Endodermal cell (in vitro differentiated cells): ENCODE results near the gene SIRT7. TPM values are rescaled to one million over a fixed set of nuclear protein-coding genes. Genes with fewer than 3 reads are reported as not detected.
"Not testable (repeated sequence)": the region's sequence is repeated elsewhere in the genome, so short reads cannot be mapped to it uniquely, and the experiment has no call there.

Source experiments
- DNase-seq: peaks from one replicate; pipeline ENCODE4 v3.0.0-alpha.2; 2017
- H3K27ac ChIP-seq: 2 replicates; pipeline ENCODE4 v1.5.1; 2013; ENCODE audit warnings: mild to moderate bottlenecking, low read depth, low read length, moderate library complexity
- H3K27me3 ChIP-seq: 2 replicates; pipeline ENCODE4 v1.6.1; 2013; ENCODE audit warnings: mild to moderate bottlenecking, low read length, moderate library complexity; ENCODE audit not compliant: insufficient read depth, control insufficient read depth, poor library complexity, severe bottlenecking
- H3K36me3 ChIP-seq: 2 replicates; pipeline ENCODE4 v1.7.0; 2013; ENCODE audit warnings: mild to moderate bottlenecking, low read length, moderate library complexity; ENCODE audit not compliant: control insufficient read depth, insufficient read depth
- H3K4me1 ChIP-seq: one replicate; pipeline ENCODE4 v1.7.0; 2013; ENCODE audit warnings: low read length; ENCODE audit not compliant: control insufficient read depth, insufficient read depth
- H3K4me3 ChIP-seq: 2 replicates; pipeline ENCODE4 v1.5.1; 2013; ENCODE audit warnings: mild to moderate bottlenecking, low read length, moderate library complexity
- H3K9ac ChIP-seq: 2 replicates; pipeline ENCODE4 v1.6.1; 2013; ENCODE audit warnings: mild to moderate bottlenecking, low read length, moderate library complexity; ENCODE audit not compliant: poor library complexity, severe bottlenecking; ENCODE audit errors: extremely low read depth
- H3K9me3 ChIP-seq: 2 replicates; pipeline ENCODE4 v1.6.1; 2013; ENCODE audit warnings: mild to moderate bottlenecking, low read length, moderate library complexity; ENCODE audit not compliant: control insufficient read depth
- H3K27ac Mint-ChIP-seq: 2 replicates; pipeline ENCODE4 v1.8.0; 2020; ENCODE audit warnings: mixed read lengths
- H3K27me3 Mint-ChIP-seq: 2 replicates; pipeline ENCODE4 v1.8.0; 2021; ENCODE audit warnings: mild to moderate bottlenecking, mixed read lengths; ENCODE audit not compliant: insufficient read depth
- H3K36me3 Mint-ChIP-seq: 2 replicates; pipeline ENCODE4 v1.8.0; 2020; ENCODE audit warnings: low read depth, mixed read lengths
- H3K4me1 Mint-ChIP-seq: 2 replicates; pipeline ENCODE4 v1.8.0; 2020; ENCODE audit warnings: mixed read lengths
- H3K4me3 Mint-ChIP-seq: 2 replicates; pipeline ENCODE4 v1.8.0; 2020; ENCODE audit warnings: mild to moderate bottlenecking, moderate library complexity, mixed read lengths
- H3K9me3 Mint-ChIP-seq: 2 replicates; pipeline ENCODE4 v1.8.0; 2020; ENCODE audit warnings: mild to moderate bottlenecking, mixed read lengths
- WGBS, 2 experiments: methylation state at CpG; one replicate each; pipeline versions ENCODE4 v1.1.5 to v1.1.7; 2013; ENCODE audit warnings: missing lambda C conversion rate in 2 of 2, mixed read lengths in 1 of 2; ENCODE audit not compliant: insufficient coverage in 1 of 2, insufficient read length in 1 of 2; 5-methylcytosine and 5-hydroxymethylcytosine counted together
- total RNA-seq, 2 donors: library from RNA; stranded (reverse); fragmentation: NEBNext Ultra II Directional in 1 of 2; extraction: Animal tissue kit (Norgen Biotek cat#: 25700) in 1 of 2; gene quantifications; 2 replicates in 1 of 2; 3 replicates in 1 of 2; pipeline ENCODE4 v1.2.1, GENCODE V29; 2021
- TF ChIP-seq, protein P1 (sequence below): fragments of 200-600 bp; sonication (generic); conservative IDR thresholded peaks from 2 replicates; pipeline ENCODE4 v1.5.0; 2021; ENCODE audit warnings: antibody characterized with exemption, mild to moderate bottlenecking

Gene SIRT7
- total RNA-seq, 2 donors from 2014 or later, result 21.8 to 22.1 TPM

DNA sequence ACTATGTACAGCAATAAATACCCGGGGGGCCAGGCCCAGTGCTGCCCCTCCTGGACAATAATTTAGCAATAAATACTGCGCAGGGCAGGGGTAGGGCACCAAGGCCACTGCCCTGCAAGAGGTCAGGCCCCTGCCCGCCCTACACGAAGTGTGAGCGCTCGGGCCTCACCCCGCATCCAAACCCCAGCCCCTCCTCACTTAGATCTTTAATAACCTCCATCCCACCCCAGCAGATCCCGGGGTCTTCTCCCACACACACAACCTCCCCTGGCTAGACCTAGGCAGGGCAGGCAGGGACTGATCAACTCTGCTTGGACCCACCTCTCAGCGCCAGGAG lies 325 bp upstream of the SIRT7 start:
- H3K27me3 ChIP-seq, H3K9me3 Mint-ChIP-seq, H3K4me1 ChIP-seq, H3K27me3 Mint-ChIP-seq, H3K9ac ChIP-seq, H3K9me3 ChIP-seq, H3K4me3 ChIP-seq, H3K27ac ChIP-seq, DNase-seq: not testable (repeated sequence)
- TF ChIP-seq, protein P1, sequence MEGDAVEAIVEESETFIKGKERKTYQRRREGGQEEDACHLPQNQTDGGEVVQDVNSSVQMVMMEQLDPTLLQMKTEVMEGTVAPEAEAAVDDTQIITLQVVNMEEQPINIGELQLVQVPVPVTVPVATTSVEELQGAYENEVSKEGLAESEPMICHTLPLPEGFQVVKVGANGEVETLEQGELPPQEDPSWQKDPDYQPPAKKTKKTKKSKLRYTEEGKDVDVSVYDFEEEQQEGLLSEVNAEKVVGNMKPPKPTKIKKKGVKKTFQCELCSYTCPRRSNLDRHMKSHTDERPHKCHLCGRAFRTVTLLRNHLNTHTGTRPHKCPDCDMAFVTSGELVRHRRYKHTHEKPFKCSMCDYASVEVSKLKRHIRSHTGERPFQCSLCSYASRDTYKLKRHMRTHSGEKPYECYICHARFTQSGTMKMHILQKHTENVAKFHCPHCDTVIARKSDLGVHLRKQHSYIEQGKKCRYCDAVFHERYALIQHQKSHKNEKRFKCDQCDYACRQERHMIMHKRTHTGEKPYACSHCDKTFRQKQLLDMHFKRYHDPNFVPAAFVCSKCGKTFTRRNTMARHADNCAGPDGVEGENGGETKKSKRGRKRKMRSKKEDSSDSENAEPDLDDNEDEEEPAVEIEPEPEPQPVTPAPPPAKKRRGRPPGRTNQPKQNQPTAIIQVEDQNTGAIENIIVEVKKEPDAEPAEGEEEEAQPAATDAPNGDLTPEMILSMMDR, result peak; percentile 18
- Mint-ChIP-seq H3K4me1 (peaks cover 11% of the 10 kb centered on the region), H3K27ac (peak overlapping the region; percentile 79), H3K36me3 (peaks cover 49% of the 10 kb centered on the region), H3K4me3 (peak overlapping the region; percentile 69)
- peaks cover 50% of the 10 kb centered on the region for H3K36me3 ChIP-seq
- 33 to 51% methylated on average over 2 to 9 of the region's 9 CpGs for WGBS, 2 experiments

DNA sequence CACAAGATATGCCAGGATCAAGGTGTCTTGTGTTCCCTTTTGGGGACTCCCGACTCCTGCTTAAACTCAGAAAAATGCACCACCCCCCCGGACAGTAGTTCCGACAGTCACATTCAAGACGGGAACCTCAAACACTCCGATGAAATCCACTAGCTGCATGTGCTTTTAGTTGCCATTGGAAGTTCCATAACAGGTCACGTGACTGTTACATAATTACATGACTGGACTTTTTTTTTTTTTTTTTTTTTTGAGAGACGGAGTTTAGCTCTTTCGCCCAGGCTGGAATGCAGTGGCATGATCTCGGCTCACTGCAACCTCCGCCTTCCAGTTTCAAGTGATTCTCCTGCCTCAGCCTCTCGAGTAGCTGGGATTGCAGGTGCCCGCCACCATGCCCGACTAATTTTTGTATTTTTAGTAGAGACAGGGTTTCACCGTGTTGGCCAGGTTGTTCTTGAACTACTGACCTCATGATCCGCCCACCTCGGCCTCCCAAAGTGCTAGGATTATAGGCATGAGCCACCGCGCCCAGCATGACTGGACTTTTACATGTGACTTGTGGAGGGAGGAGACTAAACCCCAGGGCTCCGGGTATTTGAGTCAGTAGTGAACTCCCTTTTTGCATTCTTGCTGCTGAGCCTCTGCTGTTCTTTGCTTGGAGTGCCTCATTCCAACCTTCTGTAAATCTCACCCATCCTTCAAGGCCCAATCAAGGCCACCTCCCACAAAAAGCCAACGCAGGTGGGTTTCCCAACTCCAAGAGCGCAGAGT lies 1.6 kb downstream of the SIRT7 start:
- DNase-seq, result no peak
- Histone ChIP-seq H3K9ac (no peak overlapping the region), H3K9me3 (no peaks in the 10 kb centered on the region), H3K27me3 (no peaks in the 10 kb centered on the region), H3K4me3 (peak overlapping the region; percentile 92), H3K27ac (no peak overlapping the region), H3K36me3 (peaks cover 63% of the 10 kb centered on the region), H3K4me1 (peaks cover 2% of the 10 kb centered on the region)
- Mint-ChIP-seq H3K27ac (peak overlapping the region; percentile 39), H3K9me3 (no peaks in the 10 kb centered on the region), H3K4me3 (peak overlapping the region; percentile 69), H3K4me1 (peaks cover 11% of the 10 kb centered on the region), H3K27me3 (no peaks in the 10 kb centered on the region), H3K36me3 (peaks cover 45% of the 10 kb centered on the region)
- WGBS, 2 experiments, result 85 to 86% methylated on average over 13 to 21 of the region's 21 CpGs
- TF ChIP-seq, protein P1, result no peak

DNA sequence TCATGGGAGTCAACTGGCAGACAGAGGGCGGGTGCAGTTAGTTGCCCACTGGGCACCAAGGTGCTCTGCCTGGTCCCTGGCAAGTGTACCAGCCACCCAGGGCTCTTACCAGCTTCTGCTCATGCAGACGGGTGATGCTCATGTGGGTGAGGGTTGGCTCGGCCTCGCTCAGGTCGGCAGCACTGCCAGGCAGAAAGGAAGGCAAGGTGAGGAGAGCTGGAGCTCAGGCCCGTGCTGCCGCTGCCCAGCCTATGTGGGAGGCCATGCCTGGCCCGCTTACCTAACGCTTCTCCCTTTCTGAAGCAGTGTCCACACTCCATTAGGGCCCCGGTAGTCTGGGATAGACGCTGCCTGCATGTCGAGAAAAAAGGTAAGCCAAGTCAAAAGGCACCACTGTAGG lies 2.6 kb downstream of the SIRT7 start:
- H3K9ac ChIP-seq, result no peak overlapping the region
- Mint-ChIP-seq H3K4me3 (no peak overlapping the region), H3K27me3 (no peaks in the 10 kb centered on the region), H3K9me3 (no peaks in the 10 kb centered on the region), H3K4me1 (peaks cover 8% of the 10 kb centered on the region), H3K27ac (no peak overlapping the region), H3K36me3 (peaks cover 38% of the 10 kb centered on the region)
- H3K27ac ChIP-seq, result no peak overlapping the region
- no peak for DNase-seq
- 93 to 100% methylated on average over 11 to 12 of the region's 12 CpGs for WGBS, 2 experiments
- H3K9me3 ChIP-seq, result no peaks in the 10 kb centered on the region
- no peaks in the 10 kb centered on the region for H3K27me3 ChIP-seq
- peaks cover 2% of the 10 kb centered on the region for H3K4me1 ChIP-seq
- H3K4me3 ChIP-seq, result no peak overlapping the region
- TF ChIP-seq, protein P1, result no peak
- H3K36me3 ChIP-seq, result peaks cover 52% of the 10 kb centered on the region
